IMR-90 (cell line): ENCODE data around the gene GOLGA8A. TPM values are rescaled to one million over a fixed set of nuclear protein-coding genes. Genes with fewer than 3 reads are reported as not detected.

Source experiments
- ATAC-seq: fragments of 200-7000 bp; cut with Tn5 transposase; 2 replicates; pipeline ENCODE4 v1.9.1; 2020; ENCODE audit warnings: low read depth, mild to moderate bottlenecking, moderate library complexity
- BruUV-seq: library from RNA; stranded (reverse); fragments of 400-500 nt; replicated peaks from 2 replicates; lab custom pipeline; 2021; lab: Mats Ljungman, UMichigan
- CTCF ChIA-PET: fragments of 300-600 bp; formaldehyde crosslinking; extraction: SDS; loops from one replicate; lab custom pipeline; 2021; ENCODE audit warnings: antibody characterized with exemption; lab: Yijun Ruan, JAX
- POLR2A ChIA-PET: fragments of 300-600 bp; sonication (Branson Sonifier 250); formaldehyde crosslinking; loops from one replicate; lab custom pipeline; 2022; ENCODE audit warnings: antibody characterized with exemption; ENCODE audit not compliant: unreplicated experiment; lab: Charles Lee
- DNase-seq: peaks from one replicate; pipeline ENCODE4 v3.0.0; 2013
- H2AFZ ChIP-seq: replicated peaks from 2 replicates; pipeline ENCODE3; 2013; ENCODE audit warnings: low read length, mild to moderate bottlenecking; ENCODE audit not compliant: poor library complexity
- H2AK5ac ChIP-seq: 2 replicates; pipeline ENCODE4 v1.6.1; 2013; ENCODE audit warnings: low read depth, low read length, inconsistent platforms
- H2AK9ac ChIP-seq: replicated peaks from 2 replicates; pipeline ENCODE3; 2013; ENCODE audit warnings: mild to moderate bottlenecking, low read depth, low read length, moderate library complexity; ENCODE audit not compliant: poor library complexity
- H2BK120ac ChIP-seq: 2 replicates; pipeline ENCODE4 v1.6.1; 2013; ENCODE audit warnings: low read depth, low read length, inconsistent platforms
- H2BK15ac ChIP-seq: 3 replicates; pipeline ENCODE4 v1.6.1; 2013; ENCODE audit warnings: low read depth, low read length, inconsistent platforms
- H2BK20ac ChIP-seq: 2 replicates; pipeline ENCODE4 v1.6.1; 2013; ENCODE audit warnings: low read depth, mild to moderate bottlenecking, inconsistent platforms, low read length, moderate library complexity
- H2BK5ac ChIP-seq: 2 replicates; pipeline ENCODE4 v1.6.1; 2013; ENCODE audit warnings: mild to moderate bottlenecking, low read depth, low read length, inconsistent platforms; ENCODE audit not compliant: poor library complexity, severe bottlenecking
- H3K14ac ChIP-seq: replicated peaks from 2 replicates; pipeline ENCODE4 v1.6.1; 2013; ENCODE audit warnings: low read depth, low read length, inconsistent platforms
- H3K18ac ChIP-seq: 2 replicates; pipeline ENCODE4 v1.6.1; 2013; ENCODE audit warnings: low read depth, low read length, control low read depth
- H3K23ac ChIP-seq: 2 replicates; pipeline ENCODE4 v1.6.1; 2013; ENCODE audit warnings: low read depth, low read length, inconsistent platforms
- H3K27ac ChIP-seq: 2 replicates; pipeline ENCODE4 v1.5.1; 2013; ENCODE audit warnings: mild to moderate bottlenecking, control low read depth, low read length; ENCODE audit not compliant: insufficient read depth
- H3K27me3 ChIP-seq: 2 replicates; pipeline ENCODE4 v1.6.1; 2013; ENCODE audit warnings: low read length; ENCODE audit not compliant: control insufficient read depth, insufficient read depth
- H3K36me3 ChIP-seq: 2 replicates; pipeline ENCODE4 v1.6.1; 2013; ENCODE audit warnings: low read length, mixed read lengths; ENCODE audit not compliant: control insufficient read depth, insufficient read depth
- H3K4ac ChIP-seq: 2 replicates; pipeline ENCODE4 v1.6.1; 2013; ENCODE audit warnings: low read depth, low read length, inconsistent platforms
- H3K4me1 ChIP-seq: 2 replicates; pipeline ENCODE4 v1.6.1; 2013; ENCODE audit warnings: low read length, mixed read lengths; ENCODE audit not compliant: control insufficient read depth, insufficient read depth
- H3K4me2 ChIP-seq: 2 replicates; pipeline ENCODE4 v1.6.1; 2013; ENCODE audit warnings: low read depth, mild to moderate bottlenecking, control low read depth, low read length, moderate library complexity
- H3K4me3 ChIP-seq: 2 replicates; pipeline ENCODE4 v1.5.1; 2013; ENCODE audit warnings: low read depth, mild to moderate bottlenecking, control low read depth, low read length, moderate library complexity; ENCODE audit not compliant: insufficient read depth
- H3K56ac ChIP-seq: 2 replicates; pipeline ENCODE4 v1.6.1; 2013; ENCODE audit warnings: low read length, inconsistent platforms; ENCODE audit not compliant: insufficient read depth; ENCODE audit errors: extremely low read depth
- H3K79me1 ChIP-seq, 2 experiments: 2 replicates each; pipeline ENCODE4 v1.6.1; 2013; ENCODE audit warnings: low read length in 2 of 2, inconsistent platforms in 1 of 2, low read depth in 1 of 2
- H3K9ac ChIP-seq: 2 replicates; pipeline ENCODE4 v1.6.1; 2013; ENCODE audit warnings: low read depth, low read length, control low read depth
- H3K9me1 ChIP-seq: 2 replicates; pipeline ENCODE4 v1.6.1; 2013; ENCODE audit warnings: low read length, inconsistent platforms; ENCODE audit not compliant: insufficient read depth
- H3K9me3 ChIP-seq: 2 replicates; pipeline ENCODE4 v1.6.1; 2013; ENCODE audit warnings: low read length; ENCODE audit not compliant: control insufficient read depth, insufficient read depth
- H4K20me1 ChIP-seq: 2 replicates; pipeline ENCODE4 v1.6.1; 2013; ENCODE audit warnings: low read length, inconsistent platforms; ENCODE audit not compliant: insufficient read depth
- H4K5ac ChIP-seq: 2 replicates; pipeline ENCODE4 v1.6.1; 2013; ENCODE audit warnings: mild to moderate bottlenecking, low read depth, low read length, control low read depth
- H4K8ac ChIP-seq, 2 experiments: 2 replicates each; pipeline ENCODE4 v1.6.1; 2013; ENCODE audit warnings: low read depth in 2 of 2, low read length in 2 of 2, control low read depth in 1 of 2, inconsistent platforms in 1 of 2
- H4K91ac ChIP-seq: 2 replicates; pipeline ENCODE4 v1.6.1; 2013; ENCODE audit warnings: low read depth, low read length, inconsistent platforms; ENCODE audit not compliant: insufficient read depth
- BHLHE40 ChIP-seq: fragments of 150-350 bp; IDR thresholded peaks from 2 replicates; pipeline ENCODE4 v1.6.1; 2016; ENCODE audit warnings: mild to moderate bottlenecking, low read depth, low read length
- CEBPB ChIP-seq: IDR thresholded peaks from 2 replicates; pipeline ENCODE4 v1.6.1; 2012; ENCODE audit warnings: low read depth, low read length, improper control_type of control experiment
- CHD1 ChIP-seq: IDR thresholded peaks from 2 replicates; pipeline ENCODE4 v1.6.1; 2012; ENCODE audit warnings: low read depth, low read length, improper control_type of control experiment
- CTCF ChIP-seq: conservative IDR thresholded peaks from 2 replicates; pipeline ENCODE4 v1.5.1; 2012; ENCODE audit warnings: mild to moderate bottlenecking, low read depth, low read length, improper control_type of control experiment
- FOS ChIP-seq: fragments of 150-350 bp; IDR thresholded peaks from 2 replicates; pipeline ENCODE4 v1.6.1; 2016; ENCODE audit warnings: low read depth, low read length
- MAFK ChIP-seq: IDR thresholded peaks from 2 replicates; pipeline ENCODE4 v1.6.1; 2012; ENCODE audit warnings: low read depth, low read length, improper control_type of control experiment
- MAZ ChIP-seq: IDR thresholded peaks from 2 replicates; pipeline ENCODE4 v1.6.1; 2012; ENCODE audit warnings: low read depth, mild to moderate bottlenecking, low read length, improper control_type of control experiment, moderate library complexity, borderline replicate concordance
- MXI1 ChIP-seq: IDR thresholded peaks from 2 replicates; pipeline ENCODE4 v1.6.1; 2012; ENCODE audit warnings: low read depth, mild to moderate bottlenecking, low read length, moderate library complexity, borderline replicate concordance
- NFE2L2 ChIP-seq: fragments of 150-350 bp; IDR thresholded peaks from 2 replicates; pipeline ENCODE4 v1.6.1; 2016; ENCODE audit warnings: low read depth, mild to moderate bottlenecking, low read length
- POLR2A ChIP-seq: IDR thresholded peaks from 2 replicates; pipeline ENCODE4 v1.6.1; 2012; ENCODE audit warnings: mild to moderate bottlenecking, low read depth, low read length
- RAD21 ChIP-seq: IDR thresholded peaks from 2 replicates; pipeline ENCODE4 v1.6.1; 2012; ENCODE audit warnings: low read length, improper control_type of control experiment
- RCOR1 ChIP-seq: IDR thresholded peaks from 2 replicates; pipeline ENCODE4 v1.6.1; 2012; ENCODE audit warnings: mild to moderate bottlenecking, low read length, improper control_type of control experiment; ENCODE audit not compliant: insufficient replicate concordance
- RFX5 ChIP-seq: IDR thresholded peaks from 2 replicates; pipeline ENCODE4 v1.8.0; 2012; ENCODE audit warnings: low read depth, mild to moderate bottlenecking, low read length, moderate library complexity
- SMC3 ChIP-seq: fragments of 150-350 bp; IDR thresholded peaks from 2 replicates; pipeline ENCODE4 v1.6.1; 2016; ENCODE audit warnings: low read depth, mild to moderate bottlenecking, antibody characterized with exemption, low read length, moderate library complexity
- USF2 ChIP-seq: fragments of 150-350 bp; IDR thresholded peaks from 2 replicates; pipeline ENCODE4 v1.6.1; 2017; ENCODE audit warnings: mild to moderate bottlenecking, antibody characterized with exemption, low read length, low read depth
- WGBS, 2 experiments: methylation state at CpG; one replicate each; pipeline versions ENCODE4 v1.1.5 to v1.1.7; 2013; ENCODE audit warnings: missing lambda C conversion rate in 2 of 2; ENCODE audit not compliant: insufficient read length in 1 of 2; ENCODE audit errors: extremely low coverage in 2 of 2; 5-methylcytosine and 5-hydroxymethylcytosine counted together
- dilution Hi-C: fragments of 300-500 bp; cut with HindIII; formaldehyde crosslinking; loops from one replicate; pipeline ENCODE4 v1.14.3; 2018; ENCODE audit warnings: low sequenced_read_pairs; ENCODE audit not compliant: unreplicated experiment
- in situ Hi-C: fragments of 300-500 bp; cut with MboI; formaldehyde crosslinking; loops from 3 replicates; pipeline ENCODE4 v1.14.3; 2019; ENCODE audit warnings: low sequenced_read_pairs, inconsistent platforms, mixed read lengths
- intact Hi-C: fragments of 100-400 bp; cut with micrococcal nuclease; formaldehyde crosslinking; loops from 2 replicates; pipeline ENCODE4 v1.10.0; 2022
- polyA plus RNA-seq, 3 experiments: library from polyadenylated mRNA; depleted of rRNA; stranded (reverse); fragments of >200 nt; gene quantifications; 2 replicates each; pipeline ENCODE4 v1.2.3, GENCODE V29; 2012; ENCODE audit warnings: low replicate concordance in 1 of 3
- total RNA-seq: library from RNA; depleted of rRNA; stranded (reverse); fragments of >200 nt; gene quantifications from 2 replicates; pipeline ENCODE4 v1.2.3, GENCODE V29; 2012
- TF ChIP-seq, protein P1 (sequence below): fragments of 150-350 bp; IDR thresholded peaks from 2 replicates; pipeline ENCODE4 v1.6.1; 2016; ENCODE audit warnings: low read depth, mild to moderate bottlenecking, low read length, moderate library complexity, borderline replicate concordance

Gene GOLGA8A
- total and polyA plus RNA-seq, 2 of the 4 experiments (the other 2 are of a cell fraction), result 4.7 to 33.8 TPM

DNA sequence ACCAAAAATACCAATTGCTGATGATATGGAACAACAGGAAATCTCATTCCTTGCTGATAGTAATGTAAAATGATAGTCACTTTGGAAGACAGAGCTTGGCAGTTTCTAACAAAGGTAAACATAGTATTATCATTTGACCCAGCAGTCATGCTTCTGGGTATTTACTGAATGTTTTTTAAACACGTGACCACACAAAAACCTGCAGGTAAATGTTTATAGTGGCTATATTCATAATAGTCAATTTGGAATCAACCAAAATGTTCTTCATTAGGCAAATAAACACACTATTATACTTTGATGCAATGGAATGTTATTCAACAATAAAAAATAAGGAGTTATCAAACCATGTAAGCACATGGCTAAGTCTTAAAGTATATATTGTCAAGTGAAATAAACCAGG is 24.1 kb upstream of the GOLGA8A start:
- ATAC-seq, result no peak
- Histone ChIP-seq H3K4ac (no peak overlapping the region), H2BK15ac (no peak overlapping the region), H2AK5ac (no peak overlapping the region), H2BK5ac (no peak overlapping the region), H3K14ac (no peak overlapping the region), H2AK9ac (no peak overlapping the region), H3K27me3 (no peaks in the 10 kb centered on the region; the same call in 1 of the 2 replicates), H3K23ac (no peak overlapping the region), H2BK120ac (no peak overlapping the region), H4K8ac (no peak overlapping the region), H3K9ac (no peak overlapping the region), H2BK20ac (no peak overlapping the region), H4K91ac (no peak overlapping the region), H3K79me1 (no peaks in the 10 kb centered on the region), H3K4me1 (no peaks in the 10 kb centered on the region), H2AFZ (no peak overlapping the region), H3K27ac (no peak overlapping the region), H4K5ac (no peak overlapping the region), H3K4me3 (no peak overlapping the region), H3K36me3 (no peaks in the 10 kb centered on the region), H3K4me2 (no peak overlapping the region), H3K56ac (no peak overlapping the region), H3K9me3 (no peaks in the 10 kb centered on the region), H3K18ac (no peak overlapping the region), H3K9me1 (no peaks in the 10 kb centered on the region), H4K20me1 (no peaks in the 10 kb centered on the region)
- intact Hi-C loops, result no loop called here
- no CpG with 5 or more reads among the region's 1 CpG for WGBS, 2 experiments
- ChIA-PET CTCF (no interaction called here), POLR2A (no interaction called here)
- no peak for DNase-seq
- TF ChIP-seq POLR2A (no peak), CTCF (no peak), CHD1 (no peak), USF2 (no peak), RCOR1 (no peak), BHLHE40 (no peak), SMC3 (no peak), RFX5 (no peak), FOS (no peak), RAD21 (no peak), MAZ (no peak), NFE2L2 (no peak), CEBPB (no peak), MAFK (no peak), MXI1 (no peak)
- TF ChIP-seq, protein P1, sequence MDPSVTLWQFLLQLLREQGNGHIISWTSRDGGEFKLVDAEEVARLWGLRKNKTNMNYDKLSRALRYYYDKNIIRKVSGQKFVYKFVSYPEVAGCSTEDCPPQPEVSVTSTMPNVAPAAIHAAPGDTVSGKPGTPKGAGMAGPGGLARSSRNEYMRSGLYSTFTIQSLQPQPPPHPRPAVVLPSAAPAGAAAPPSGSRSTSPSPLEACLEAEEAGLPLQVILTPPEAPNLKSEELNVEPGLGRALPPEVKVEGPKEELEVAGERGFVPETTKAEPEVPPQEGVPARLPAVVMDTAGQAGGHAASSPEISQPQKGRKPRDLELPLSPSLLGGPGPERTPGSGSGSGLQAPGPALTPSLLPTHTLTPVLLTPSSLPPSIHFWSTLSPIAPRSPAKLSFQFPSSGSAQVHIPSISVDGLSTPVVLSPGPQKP, result no peak
- dilution Hi-C loops, result no loop called here
- no TSS peak for BruUV-seq
- in situ Hi-C loops, result no loop called here
